HFFc6 (cell line): ENCODE measurements around the gene TGIF1. TPM values are rescaled to one million over a fixed set of nuclear protein-coding genes. Genes with fewer than 3 reads are reported as not detected.

Experiments used
- DNase-seq: peaks from one replicate; pipeline ENCODE4 v3.0.0-alpha.2; 2018
- H3K27ac Mint-ChIP-seq: 2 replicates; pipeline ENCODE4 v1.8.0; 2020; ENCODE audit warnings: mild to moderate bottlenecking, mixed read lengths
- H3K27me3 Mint-ChIP-seq: 2 replicates; pipeline ENCODE4 v1.8.0; 2021; ENCODE audit warnings: mild to moderate bottlenecking, moderate library complexity, mixed read lengths; ENCODE audit not compliant: insufficient read depth
- H3K36me3 Mint-ChIP-seq: 2 replicates; pipeline ENCODE4 v1.8.0; 2021; ENCODE audit warnings: low read depth, mixed read lengths
- H3K4me1 Mint-ChIP-seq: 2 replicates; pipeline ENCODE4 v1.8.0; 2020; ENCODE audit warnings: low read depth, mixed read lengths
- H3K4me3 Mint-ChIP-seq: 2 replicates; pipeline ENCODE4 v1.8.0; 2020; ENCODE audit warnings: mild to moderate bottlenecking, moderate library complexity, mixed read lengths
- H3K9me3 Mint-ChIP-seq: 2 replicates; pipeline ENCODE4 v1.8.0; 2020; ENCODE audit warnings: mild to moderate bottlenecking, mixed read lengths
- CTCF ChIP-seq: fragments of 200-600 bp; sonication (generic); IDR thresholded peaks from 2 replicates; pipeline ENCODE4 v1.5.0; 2021; ENCODE audit warnings: antibody characterized with exemption, mild to moderate bottlenecking
- total RNA-seq, 6 experiments: library from RNA; stranded (reverse); fragmentation: NEBNext Ultra II Directional; extraction: Animal tissue kit (Norgen Biotek cat#: 25700); gene quantifications; 2 replicates in 1 of 6; 3 replicates in 5 of 6; pipeline ENCODE4 v1.2.3, GENCODE V29; 2021

The TGIF1 gene
- total RNA-seq, 6 experiments from 2014 or later = 41.3 to 59.9 (median 55.8) TPM

GRCh38 chr18:3498698-3499471 is 48.9 kb downstream of the TGIF1 start:
- H3K27ac Mint-ChIP-seq = no peak overlapping the region
- H3K36me3 Mint-ChIP-seq = no peaks in the 10 kb centered on the region
- H3K27me3 Mint-ChIP-seq = peaks cover 8% of the 10 kb centered on the region
- TF ChIP-seq CTCF = no peak
- H3K4me1 Mint-ChIP-seq = peaks cover 21% of the 10 kb centered on the region
- peak overlapping the region; percentile 75 for H3K4me3 Mint-ChIP-seq
- H3K9me3 Mint-ChIP-seq = no peaks in the 10 kb centered on the region
- no peak for DNase-seq

- Mint-ChIP-seq H3K27me3 (peaks cover 8% of the 10 kb centered on the region), H3K36me3 (no peaks in the 10 kb centered on the region), H3K4me3 (peak overlapping the region; percentile 75), H3K9me3 (no peaks in the 10 kb centered on the region), H3K4me1 (peaks cover 21% of the 10 kb centered on the region), H3K27ac (no peak overlapping the region)
- TF ChIP-seq CTCF = no peak
- no peak for DNase-seq
Observed at GRCh38 chr18:3499501-3499900, 49.5 kb downstream of the TGIF1 start.

- peaks cover 8% of the 10 kb centered on the region for H3K27me3 Mint-ChIP-seq
- H3K36me3 Mint-ChIP-seq = no peaks in the 10 kb centered on the region
- H3K27ac Mint-ChIP-seq = no peak overlapping the region
- H3K4me3 Mint-ChIP-seq = peak overlapping the region; percentile 75; the same call in 1 of the 2 replicates
- TF ChIP-seq CTCF = no peak
- H3K9me3 Mint-ChIP-seq = no peaks in the 10 kb centered on the region
- no peak for DNase-seq
- peaks cover 21% of the 10 kb centered on the region for H3K4me1 Mint-ChIP-seq
Observed at GRCh38 chr18:3500016-3500415, 50.0 kb downstream of the TGIF1 start.

- no peak overlapping the region for H3K27ac Mint-ChIP-seq
- peaks cover 21% of the 10 kb centered on the region for H3K4me1 Mint-ChIP-seq
- H3K27me3 Mint-ChIP-seq = peaks cover 8% of the 10 kb centered on the region
- no peak for DNase-seq
- no peak overlapping the region for H3K4me3 Mint-ChIP-seq
- TF ChIP-seq CTCF = no peak
- no peaks in the 10 kb centered on the region for H3K9me3 Mint-ChIP-seq
- H3K36me3 Mint-ChIP-seq = no peaks in the 10 kb centered on the region
Observed at GRCh38 chr18:3502650-3503049, 52.7 kb downstream of the TGIF1 start.

GRCh38 chr18:3504637-3505036 is 54.7 kb downstream of the TGIF1 start:
- Mint-ChIP-seq H3K27ac (no peak overlapping the region), H3K27me3 (peaks cover 6% of the 10 kb centered on the region), H3K36me3 (no peaks in the 10 kb centered on the region), H3K9me3 (no peaks in the 10 kb centered on the region), H3K4me3 (no peak overlapping the region), H3K4me1 (peaks cover 17% of the 10 kb centered on the region)
- DNase-seq = no peak
- TF ChIP-seq CTCF = no peak
